ENCODE measurements around the gene RNU5D-1. TPM values are rescaled to one million over a fixed set of nuclear protein-coding genes. Genes with fewer than 3 reads are reported as not detected.
A peak's percentile ranks its signal among the peaks of the same experiment; 100 is the strongest.

RNU5D-1 gene
- total and polyA plus RNA-seq, 2 of the 13 experiments (the other 11 are each of a cell fraction or from before 2014, with no cell fraction given): 165 TPM; not detected in 1

- no TSS peak for BruUV-seq (replicated peaks)
- no peaks in the 10 kb centered on the region for H3K9me3 ChIP-seq (ENCODE audit: low read length)
- H4K20me1 ChIP-seq (ENCODE audit: insufficient read depth, low read length): peaks cover 36% of the 10 kb centered on the region
- peak overlapping the region in 1 of 3 experiments; percentile 3; a peak in 1 of 6 replicates for H3K4me3 ChIP-seq (replicated peaks in 1 of 3; ENCODE audit: insufficient read depth in 1 of 3, low read depth in 2 of 3, low read length in 3 of 3)
- peak overlapping the region; percentile 9 for H3K27ac ChIP-seq (ENCODE audit: extremely low read length, insufficient read depth, low read length)
- 98% methylated on average over 6 of the region's 6 CpGs for WGBS (ENCODE audit: low lambda C conversion rate)
- in situ Hi-C loops (cut with HindIII; ENCODE audit: extremely low pct_ligation_motif_present, low pct_unique_long_range_greater_than_20kb) (no loop called here), intact Hi-C loops (cut with micrococcal nuclease; ENCODE audit: unreplicated experiment) (no loop called here)
- FAIRE-seq: no peak
- no peak overlapping the region for H3K4me2 ChIP-seq (ENCODE audit: low read depth, low read length)
- peaks cover 35% of the 10 kb centered on the region for H3K79me2 ChIP-seq (ENCODE audit: insufficient read depth, low read length)
- peaks cover 44% of the 10 kb centered on the region for H3K4me1 ChIP-seq (ENCODE audit: insufficient read depth, low read length)
- ATAC-seq: no peak
- no peak for DNase-seq (ENCODE audit: low spot score)
- H3K9ac ChIP-seq (ENCODE audit: insufficient read depth, low read depth, low read length): no peak overlapping the region
- no peaks in the 10 kb centered on the region; a peak in 1 of 5 replicates for H3K27me3 ChIP-seq (ENCODE audit: control insufficient read depth in 1 of 2, insufficient read depth in 2 of 2, low read length in 2 of 2)
- peaks cover 12 to 24% of the 10 kb centered on the region in 2 experiments for H3K36me3 ChIP-seq (replicated peaks in 1 of 2; ENCODE audit: control insufficient read depth in 1 of 2, insufficient read depth in 2 of 2, low read length in 2 of 2)
- POLR2A ChIA-PET: interaction anchor here (1.2 to 2.5 kb wide), 5 partner anchors 10 to 48 kb away, joined by 3 to 14 read pairs (median 6); partner anchors contain the start of genes PLK3 and RNU5D-1
- no peak overlapping the region for H2AFZ ChIP-seq (ENCODE audit: low read length)
- CTCF ChIA-PET (ENCODE audit: low intra/inter-chr PET ratio, low total read pairs): no interaction called here
- TF ChIP-seq ZNF292 (CRISPR knock-in tag; IDR thresholded peaks at IDR 0.05; ENCODE audit: borderline replicate concordance, low read depth) (no peak), EP300 (IDR thresholded peaks at IDR 0.05; ENCODE audit: low read depth in 2 of 2, low read length in 2 of 2) (no peak), EP300 (CRISPR knock-in tag; IDR thresholded peaks at IDR 0.05; ENCODE audit: borderline replicate concordance) (no peak), HNF1A (IDR thresholded peaks at IDR 0.05; ENCODE audit: low read depth) (no peak), HNF1A (CRISPR knock-in tag; IDR thresholded peaks at IDR 0.05; ENCODE audit: borderline replicate concordance) (no peak), ZSCAN9 (CRISPR knock-in tag; IDR thresholded peaks at IDR 0.05; ENCODE audit: borderline replicate concordance) (no peak), POGK (CRISPR knock-in tag; conservative IDR thresholded peaks at IDR 0.05) (no peak), IRF9 (CRISPR knock-in tag; IDR thresholded peaks at IDR 0.05; ENCODE audit: borderline replicate concordance) (no peak), ZNF33A (CRISPR knock-in tag; IDR thresholded peaks at IDR 0.05; ENCODE audit: borderline replicate concordance) (no peak), ZFP82 (CRISPR knock-in tag; IDR thresholded peaks at IDR 0.05; ENCODE audit: borderline replicate concordance) (no peak), TGIF2 (CRISPR knock-in tag; IDR thresholded peaks at IDR 0.05) (no peak), PPARG (CRISPR knock-in tag; conservative IDR thresholded peaks at IDR 0.05) (no peak), ZNF720 (CRISPR knock-in tag; IDR thresholded peaks at IDR 0.05) (no peak), RBFOX2 (IDR thresholded peaks at IDR 0.05; ENCODE audit: low read depth, low read length) (peak; percentile 65), RXRB (CRISPR knock-in tag; IDR thresholded peaks at IDR 0.05; ENCODE audit: borderline replicate concordance) (no peak), SALL1 (CRISPR knock-in tag; IDR thresholded peaks at IDR 0.05) (no peak), ZFY (CRISPR knock-in tag; IDR thresholded peaks at IDR 0.05) (no peak), HMG20A (CRISPR knock-in tag; IDR thresholded peaks at IDR 0.05; ENCODE audit: borderline replicate concordance) (no peak)
Measured at GRCh38 chr1:44778705-44779576, 48.0 kb upstream of the RNU5D-1 start.

Data from HepG2 (cell line).